HG02642 (cell line): ENCODE results near the gene MEIOB.
"Not testable (repeated sequence)": the region's sequence is repeated elsewhere in the genome, so short reads cannot be mapped to it uniquely, and the experiment has no call there.

Experiments used
- ATAC-seq: cut with Tn5 transposase; IDR thresholded peaks from one replicate; pipeline ENCODE4 v1.9.1; 2021; ENCODE audit warnings: mild to moderate bottlenecking; ENCODE audit not compliant: unreplicated experiment, poor library complexity

Gene MEIOB

GRCh38 chr16:1908184-1908583 is 36.2 kb upstream of the MEIOB start:
- no peak for ATAC-seq

DNA sequence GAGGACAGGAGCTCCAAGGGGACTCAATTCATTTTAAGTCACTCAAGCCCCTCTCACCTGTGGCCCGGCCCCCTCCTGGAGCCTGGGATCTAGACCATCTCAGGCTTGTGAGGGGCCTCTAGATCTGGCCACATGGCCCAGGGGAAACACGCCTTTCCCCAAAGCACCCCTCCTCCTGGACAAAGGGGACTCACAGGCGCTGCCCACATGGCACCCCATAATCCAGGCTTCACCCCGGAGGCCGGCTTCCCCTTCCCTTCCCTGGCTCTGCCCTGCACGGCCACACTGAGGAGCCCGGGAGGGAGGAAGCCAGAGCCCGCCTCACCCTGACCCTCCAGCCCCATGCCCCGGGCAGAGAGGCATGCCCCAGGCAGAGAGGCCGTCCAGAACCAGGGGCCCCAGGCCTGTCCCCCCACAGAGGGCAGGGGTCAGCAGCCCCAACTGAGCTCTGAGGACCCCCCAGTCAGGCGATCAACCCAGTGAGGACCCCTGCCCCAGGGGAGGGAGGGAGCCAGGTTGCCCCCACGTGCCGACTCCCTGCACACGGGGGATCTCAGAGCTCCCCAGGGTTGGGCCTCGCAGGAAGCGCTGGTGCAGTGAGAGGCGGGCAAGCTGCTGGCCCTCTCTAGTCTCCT is 35.4 kb upstream of the MEIOB start:
- no peak for ATAC-seq

DNA sequence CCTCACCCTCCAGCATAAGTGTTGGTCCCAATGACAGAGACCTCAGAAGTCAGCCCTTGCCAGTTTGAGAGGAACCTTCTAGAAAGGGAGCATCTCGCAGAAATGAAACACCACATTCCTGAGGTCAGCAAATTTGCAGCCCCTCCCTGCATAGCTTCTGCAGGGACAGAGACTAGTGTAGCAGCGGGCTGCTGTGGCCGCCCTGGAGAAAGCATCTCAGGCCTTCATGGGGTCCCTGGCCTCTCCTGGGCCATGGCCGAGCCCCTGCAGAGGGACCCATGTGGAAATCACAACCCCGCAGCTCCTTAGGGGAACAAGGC is 34.8 kb upstream of the MEIOB start:
- ATAC-seq: no peak

DNA sequence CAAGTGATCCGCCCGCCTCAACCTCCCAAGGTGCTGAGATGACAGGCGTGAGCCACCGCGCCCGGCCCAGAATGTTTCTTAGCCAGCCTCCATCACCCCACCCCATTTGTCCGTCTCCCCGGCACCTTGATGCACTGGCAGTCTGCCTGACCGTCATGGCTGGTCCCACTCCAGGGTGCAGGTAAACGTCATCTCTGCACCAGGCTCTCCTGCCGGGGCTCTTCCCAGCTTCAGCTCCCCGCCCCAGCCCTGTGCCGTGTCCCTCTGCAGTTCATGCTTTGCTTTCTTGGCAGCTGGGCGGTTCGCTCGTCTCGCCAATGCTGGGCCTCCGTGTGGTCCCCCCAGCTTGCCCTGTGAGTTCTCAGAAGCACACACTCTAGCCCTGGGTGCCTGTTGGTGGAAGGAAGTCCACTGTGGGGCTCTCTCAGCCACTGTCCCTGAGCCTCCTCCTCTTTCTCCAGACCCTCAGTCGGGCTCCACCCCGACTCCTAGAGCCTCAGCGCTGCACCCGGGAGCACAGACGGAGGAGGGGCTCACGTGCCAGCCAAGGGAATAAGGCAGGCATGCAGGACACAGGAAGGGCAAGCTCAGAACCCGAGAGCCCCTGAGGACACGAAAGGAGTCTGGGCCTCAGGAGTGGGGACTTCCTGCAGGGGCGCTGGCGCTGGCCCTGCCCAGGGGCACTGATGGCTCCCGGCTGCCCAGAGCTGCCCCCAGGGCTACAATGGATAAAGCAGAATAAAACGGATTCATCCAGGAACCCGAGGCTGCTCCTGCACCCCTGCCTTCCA is 34.3 kb upstream of the MEIOB start:
- no peak for ATAC-seq

DNA sequence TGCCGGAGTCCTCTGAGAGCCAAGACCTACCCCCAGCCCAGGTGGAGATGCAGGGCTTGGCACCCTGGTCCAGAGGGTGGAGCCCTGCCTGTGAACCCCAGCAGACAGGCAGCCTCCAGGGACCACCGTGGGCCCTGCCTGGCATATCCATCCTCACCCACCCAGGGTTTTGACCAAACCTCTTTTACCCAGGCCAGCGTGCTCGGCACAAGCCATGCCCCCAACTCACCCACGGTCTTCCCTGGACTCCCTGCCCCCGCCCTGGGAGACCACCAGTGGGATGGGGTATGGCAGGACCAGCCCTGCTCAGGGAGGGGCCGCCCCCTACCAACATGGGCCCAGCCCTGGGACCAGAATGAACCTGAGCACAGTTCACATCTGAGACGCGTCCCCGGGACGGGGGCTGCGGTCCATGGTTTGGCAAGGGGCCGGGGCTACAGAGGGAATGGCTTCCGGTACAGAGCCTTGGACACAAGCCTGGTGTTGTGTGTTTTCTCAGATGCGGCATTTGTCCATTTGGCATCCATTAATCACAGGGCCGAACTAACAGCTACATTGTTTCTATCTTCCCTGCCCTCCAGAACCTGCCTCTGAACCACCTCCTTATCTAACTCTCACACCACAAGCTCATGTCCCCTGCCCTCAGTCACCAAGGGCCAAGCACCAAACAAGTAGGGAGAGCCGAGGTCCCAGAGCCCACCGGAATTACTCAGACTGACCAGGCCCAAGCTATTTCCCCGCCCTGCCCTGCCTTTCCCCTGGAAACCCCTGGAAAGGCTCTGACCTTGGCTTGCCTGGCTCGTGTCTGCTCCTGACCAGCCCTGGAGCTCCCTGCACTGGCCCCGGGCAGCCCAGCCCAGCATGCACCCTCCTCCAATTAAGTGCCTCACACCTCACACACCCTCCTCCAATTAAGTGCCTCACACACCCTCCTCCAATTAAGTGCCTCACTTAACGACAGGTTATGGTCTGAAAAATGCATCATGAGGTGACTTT is 32.2 kb upstream of the MEIOB start:
- no peak for ATAC-seq

DNA sequence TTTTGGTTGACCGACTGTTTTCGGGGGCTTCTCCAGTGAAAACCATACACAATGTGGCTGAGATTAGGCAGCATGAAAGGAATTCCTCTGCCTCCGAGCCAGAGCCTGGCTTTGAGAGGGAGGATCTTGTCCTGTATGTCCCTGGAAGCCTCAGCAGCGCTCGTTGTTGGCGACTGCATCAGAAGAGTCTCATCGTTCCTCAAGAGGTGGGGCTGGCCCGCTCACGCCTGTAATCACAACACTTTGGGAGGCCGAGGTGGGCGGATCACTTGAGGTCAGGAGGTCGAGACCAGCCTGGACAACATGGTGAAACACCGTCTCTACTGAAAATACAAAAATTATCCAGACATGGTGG is 31.2 kb upstream of the MEIOB start:
- ATAC-seq: no peak

GRCh38 chr16:1902547-1903219 is 30.7 kb upstream of the MEIOB start:
- no peak for ATAC-seq

DNA sequence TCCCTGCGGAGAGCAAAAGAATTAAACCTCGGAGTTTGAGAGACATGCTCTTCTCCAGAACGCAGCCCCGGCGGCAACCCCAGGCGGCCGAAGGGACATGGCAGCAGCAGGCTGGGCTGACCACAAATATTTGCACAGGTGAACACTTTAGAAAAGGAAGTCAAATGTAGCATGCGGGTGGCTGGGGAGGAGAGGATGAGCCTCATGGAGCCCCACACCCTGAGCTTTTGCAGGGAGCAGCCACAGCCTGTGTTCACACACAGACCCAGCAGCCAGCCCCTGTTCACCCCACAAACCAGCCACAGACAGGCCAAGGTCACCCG is 28.4 kb upstream of the MEIOB start:
- ATAC-seq: no peak

GRCh38 chr16:1899641-1900451 is 27.9 kb upstream of the MEIOB start:
- ATAC-seq: no peak

- not testable (repeated sequence) for ATAC-seq
Measured at GRCh38 chr16:1897692-1898091, 25.7 kb upstream of the MEIOB start.

GRCh38 chr16:1895949-1896675 is 24.1 kb upstream of the MEIOB start:
- no peak for ATAC-seq

DNA sequence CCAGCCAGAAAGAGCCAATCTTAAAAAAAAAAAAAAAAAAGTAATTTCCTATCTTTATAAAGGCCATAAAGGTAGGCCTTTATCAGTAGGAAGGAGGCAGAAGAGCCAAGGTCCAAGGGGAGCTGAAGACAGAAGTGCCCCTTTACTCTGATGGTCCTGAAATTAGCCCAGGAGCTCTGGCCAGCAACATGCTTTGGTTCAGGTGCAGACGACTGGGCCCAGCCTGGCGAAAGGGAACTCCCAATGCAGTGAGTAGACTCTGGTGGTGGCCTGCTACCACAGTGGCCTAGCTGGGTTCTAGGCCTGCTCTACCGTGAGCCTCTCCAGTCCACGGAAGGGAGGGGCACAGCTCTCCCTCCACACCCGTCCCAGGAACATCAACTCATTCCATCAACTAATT is 23.1 kb upstream of the MEIOB start:
- ATAC-seq: no peak

DNA sequence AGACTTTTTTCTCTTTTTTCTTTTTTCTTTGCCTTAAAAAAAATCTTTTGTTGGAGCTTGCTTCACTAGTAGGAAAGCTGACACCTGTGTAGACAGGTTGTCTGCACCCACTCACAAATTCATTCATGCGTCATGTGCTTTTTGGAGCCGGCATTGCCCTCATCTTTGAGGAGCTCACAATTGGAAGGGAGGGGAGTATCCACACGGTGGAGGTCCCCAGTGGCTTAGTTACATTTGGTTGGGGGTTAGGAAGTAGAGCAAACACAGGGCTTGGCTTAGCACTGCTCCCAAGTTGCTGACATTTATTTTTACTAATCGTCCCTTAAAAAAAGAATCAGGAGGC is 18.7 kb upstream of the MEIOB start:
- no peak for ATAC-seq

DNA sequence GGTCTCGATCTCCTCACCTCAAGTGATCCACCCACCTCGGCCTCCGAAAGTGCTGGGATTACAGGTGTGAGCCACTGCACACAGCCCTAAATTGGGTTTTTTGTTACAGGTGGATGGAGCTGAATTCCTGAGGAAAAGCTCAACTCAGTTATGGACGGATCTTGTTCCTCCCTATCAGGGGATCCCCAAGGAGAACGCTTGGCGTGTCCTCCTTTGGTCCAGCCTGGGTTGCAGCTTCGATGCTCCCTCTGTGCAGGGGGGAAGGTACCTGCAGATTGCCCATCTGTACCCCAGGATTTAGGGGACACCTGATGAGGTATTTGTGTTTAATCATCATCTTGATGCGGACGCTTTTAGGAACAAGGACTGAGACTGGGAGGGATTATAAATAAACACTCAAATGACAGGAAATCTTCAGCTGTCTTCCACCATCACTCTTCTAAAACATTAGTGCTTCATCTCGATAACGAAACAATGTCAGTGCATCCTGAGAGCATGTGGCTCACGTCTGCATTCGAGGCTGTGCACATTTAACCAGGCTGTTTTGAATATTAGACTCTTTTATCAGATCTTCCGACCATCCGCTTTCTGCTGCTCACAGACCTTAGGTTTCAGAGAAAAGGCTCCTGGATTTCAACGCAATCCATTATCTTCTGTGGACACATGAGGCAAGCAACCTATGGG is 18.2 kb upstream of the MEIOB start:
- ATAC-seq: no peak

DNA sequence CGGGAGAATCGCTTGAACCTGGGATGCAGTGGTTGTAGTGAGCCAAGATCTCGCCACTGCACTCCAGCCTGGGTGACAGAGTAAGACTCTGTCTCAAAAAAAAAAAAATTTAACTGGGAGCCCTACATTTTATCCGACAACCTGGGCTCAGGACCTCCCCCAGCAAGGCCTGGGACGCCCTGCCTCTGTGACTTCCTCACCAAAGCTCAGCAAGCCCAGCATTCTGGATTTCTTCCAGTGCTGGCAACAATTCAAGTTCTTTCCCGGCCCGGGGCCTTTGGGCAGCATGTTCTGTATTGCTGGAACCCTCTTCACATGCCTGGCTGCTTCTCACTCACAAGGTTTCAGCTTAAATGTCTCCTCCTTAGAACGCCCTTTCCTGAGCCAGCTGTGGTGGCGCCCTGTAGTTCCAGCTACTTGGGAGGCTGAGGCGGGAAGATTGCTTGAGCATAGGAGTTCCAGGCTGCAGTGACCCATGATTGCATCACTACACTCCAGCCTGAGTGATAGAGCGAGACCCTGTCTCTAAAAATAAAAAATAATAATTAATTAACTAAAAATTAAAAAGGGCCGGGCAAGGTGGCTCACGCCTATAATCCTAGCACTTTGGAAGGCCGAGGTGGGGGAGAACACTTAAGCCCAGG is 15.9 kb upstream of the MEIOB start:
- no peak for ATAC-seq

- no peak for ATAC-seq
Measured at GRCh38 chr16:1884889-1885288, 12.9 kb upstream of the MEIOB start.

GRCh38 chr16:1884155-1884760 is 12.3 kb upstream of the MEIOB start:
- no peak for ATAC-seq

- ATAC-seq: not testable (repeated sequence)
Measured at GRCh38 chr16:1881172-1881571, 9.2 kb upstream of the MEIOB start.
